Activated CD4-positive, CD25-positive, alpha-beta regulatory T cell treated with anti-CD3 and anti-CD28 coated beads, Interleukin-2, amount 50 U/mL, for 24 hours (primary cell): ENCODE measurements around the gene SLC26A8.
"Not testable (repeated sequence)": the region's sequence is repeated elsewhere in the genome, so short reads cannot be mapped to it uniquely, and the experiment has no call there.

Experiments
- ATAC-seq, 2 donors: fragments of 150-1000 bp; cut with Tn5 transposase; one replicate each; pipeline ENCODE4 v1.10.0; 2021; ENCODE audit warnings: mild to moderate bottlenecking in 1 of 2, moderate library complexity in 1 of 2

Gene SLC26A8

DNA sequence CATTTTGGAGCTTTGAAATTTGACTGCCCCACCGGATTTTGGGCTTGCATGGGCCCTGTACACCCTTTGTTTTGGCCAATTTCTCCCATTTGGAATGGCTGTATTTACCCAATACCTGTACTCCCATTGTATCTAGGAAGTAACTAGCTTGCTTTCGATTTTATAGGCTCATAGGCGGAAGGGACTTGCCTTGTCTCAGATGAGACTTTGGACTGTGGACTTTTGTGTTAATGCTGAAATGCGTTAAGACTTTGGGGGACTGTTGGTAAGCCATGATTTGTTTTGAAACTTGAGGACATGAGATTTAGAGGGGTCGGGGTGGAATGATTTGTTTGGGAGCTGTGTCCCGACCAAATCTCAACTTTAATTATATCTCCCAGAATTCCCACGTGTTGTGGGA lies 83.3 kb downstream of the SLC26A8 start:
- not testable (repeated sequence) for ATAC-seq

DNA sequence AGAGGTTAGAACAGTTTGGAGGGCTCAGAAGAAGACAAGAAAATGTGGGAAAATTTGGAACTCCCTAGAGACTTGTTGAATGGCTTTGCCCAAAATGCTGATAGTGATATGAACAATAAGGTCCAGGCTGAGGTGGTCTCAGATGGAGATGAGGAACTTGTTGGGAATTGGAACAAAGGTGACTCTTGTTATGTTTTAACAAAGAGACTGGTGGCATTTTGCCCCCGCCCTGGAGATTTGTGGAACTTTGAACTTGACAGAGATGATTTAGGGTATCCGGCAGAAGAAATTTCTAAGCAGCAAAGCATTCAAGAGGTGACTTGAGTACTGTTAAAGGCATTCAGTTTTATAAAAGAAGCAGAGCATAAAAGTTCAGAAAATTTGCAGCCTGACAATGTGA lies 84.4 kb downstream of the SLC26A8 start:
- ATAC-seq: not testable (repeated sequence)

DNA sequence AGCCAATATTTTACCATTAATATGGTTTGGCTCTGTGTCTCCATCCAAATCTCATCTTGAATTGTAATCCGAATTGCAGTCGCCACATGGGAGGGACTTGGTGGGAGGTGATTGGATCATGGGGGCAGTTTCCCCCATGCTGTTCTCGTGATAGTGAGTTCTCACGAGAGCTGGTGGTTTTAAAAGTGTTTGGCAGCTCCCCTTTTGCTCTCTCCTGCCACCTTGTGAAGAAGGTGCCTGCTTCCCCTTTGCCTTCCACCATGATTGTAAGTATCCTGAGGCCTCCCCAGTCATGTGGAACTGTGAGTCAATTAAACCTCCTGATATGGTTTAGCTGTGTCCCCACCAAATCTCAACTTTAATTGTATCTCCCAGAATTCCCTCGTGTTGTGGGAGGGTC lies 85.2 kb downstream of the SLC26A8 start:
- not testable (repeated sequence) for ATAC-seq

DNA sequence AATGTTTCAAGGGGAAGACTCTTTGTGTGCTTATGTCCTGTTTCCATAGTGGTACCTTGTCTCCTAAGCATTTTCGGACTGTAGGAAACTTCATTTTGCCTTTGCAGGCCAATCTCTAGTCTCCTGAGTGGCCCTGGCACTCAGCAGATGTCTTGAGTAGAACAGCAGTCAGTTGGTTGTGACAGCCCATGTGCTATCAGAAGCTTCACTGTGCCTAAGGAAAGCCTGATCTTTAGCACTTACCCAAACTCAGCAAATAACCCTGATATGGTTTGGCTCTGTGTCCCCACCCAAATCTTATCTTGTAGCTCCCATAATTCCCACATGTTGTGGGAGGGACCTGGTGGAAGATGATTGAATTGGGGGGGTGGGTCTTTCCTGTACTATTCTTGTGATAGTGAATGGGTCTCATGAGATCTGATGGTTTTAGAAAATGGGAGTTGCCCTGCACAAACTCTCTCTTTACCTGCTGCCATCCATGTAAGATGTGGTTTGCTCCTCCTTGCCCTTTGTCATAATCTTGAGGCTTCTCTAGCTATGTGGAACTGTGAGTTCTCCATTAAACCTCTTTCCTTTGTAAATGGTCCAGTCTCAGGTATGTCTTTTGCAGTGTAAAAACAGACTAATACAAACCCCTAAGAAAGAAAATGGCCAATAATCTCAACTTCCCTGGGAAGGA lies 87.6 kb downstream of the SLC26A8 start:
- no peak for ATAC-seq

DNA sequence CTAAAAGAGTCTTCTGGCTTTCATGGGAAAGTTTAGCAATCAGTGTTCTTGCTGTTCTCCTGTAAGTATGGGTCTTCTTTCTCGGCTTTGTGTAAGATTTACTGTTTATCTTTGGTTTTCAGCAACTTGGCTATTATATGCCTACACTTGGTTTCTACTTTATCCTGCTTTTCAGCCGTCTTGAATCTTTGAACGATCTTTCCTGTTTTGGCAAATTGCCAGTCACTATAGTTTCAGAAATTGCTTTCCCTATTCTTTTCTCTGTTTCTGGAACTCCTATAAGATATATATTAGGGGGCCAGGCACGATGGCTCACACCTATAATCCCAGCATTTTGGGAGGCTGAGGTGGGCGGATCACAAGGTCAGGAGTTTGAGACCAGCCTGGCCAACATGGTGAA lies 89.0 kb downstream of the SLC26A8 start:
- no peak for ATAC-seq

DNA sequence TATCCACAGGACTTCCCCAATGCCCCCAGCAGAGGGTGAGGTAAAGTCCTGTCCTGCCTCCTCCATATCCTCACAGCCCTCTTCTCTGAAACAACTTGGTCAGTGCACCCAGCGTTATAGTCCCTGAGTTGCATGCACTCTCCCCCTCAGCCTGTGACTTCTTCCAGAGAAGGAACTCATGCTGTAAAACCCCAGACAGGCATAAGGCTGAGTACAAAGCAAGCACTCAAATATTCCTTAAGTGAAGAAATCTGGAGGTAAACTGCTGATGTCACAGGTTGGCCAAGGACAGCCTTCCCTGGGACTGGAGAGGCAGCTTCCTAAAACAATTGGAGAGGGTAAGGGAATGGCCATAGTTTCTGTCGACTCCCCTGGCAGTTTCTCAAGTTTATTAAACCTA lies 90.6 kb downstream of the SLC26A8 start:
- ATAC-seq: no peak

DNA sequence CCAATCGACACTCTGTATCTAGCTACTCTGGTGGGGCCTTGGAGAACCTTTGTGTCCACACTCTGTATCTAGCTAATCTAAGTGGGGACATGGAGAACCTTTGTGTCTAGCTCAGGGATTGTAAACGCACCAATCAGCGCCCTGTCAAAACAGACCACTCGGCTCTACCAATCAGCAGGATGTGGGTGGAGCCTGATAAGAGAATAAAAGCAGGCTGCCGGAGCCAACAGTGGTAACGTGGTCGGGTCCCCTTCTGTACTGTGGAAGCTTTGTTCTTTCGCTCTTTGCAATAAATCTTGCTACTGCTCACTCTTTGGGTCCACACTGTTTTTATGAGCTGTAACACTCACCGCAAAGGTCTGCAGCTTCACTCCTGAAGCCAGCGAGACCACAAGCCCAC lies 92.6 kb downstream of the SLC26A8 start:
- ATAC-seq: not testable (repeated sequence)

DNA sequence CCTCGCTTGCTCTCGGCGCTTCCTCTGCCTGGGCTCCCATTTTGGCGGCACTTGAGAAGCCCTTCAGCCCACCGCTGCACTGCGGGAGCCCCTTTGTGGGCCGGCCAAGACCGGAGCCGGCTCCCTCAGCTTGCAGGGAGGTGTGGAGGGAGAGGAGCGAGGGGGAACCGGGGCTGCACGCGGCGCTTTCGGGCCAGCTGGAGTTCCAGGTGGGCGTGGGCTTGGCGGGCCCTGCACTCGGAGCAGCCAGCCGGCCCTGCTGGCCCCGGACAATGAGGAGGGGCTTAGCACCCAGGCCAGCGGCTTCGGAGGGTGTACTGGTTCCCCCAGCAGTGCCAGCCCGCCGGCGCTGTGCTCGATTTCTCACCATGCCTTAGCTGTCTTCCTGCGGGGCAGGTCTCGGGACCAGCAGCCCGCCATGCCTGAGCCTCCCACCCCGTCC lies 93.3 kb downstream of the SLC26A8 start:
- ATAC-seq: no peak

DNA sequence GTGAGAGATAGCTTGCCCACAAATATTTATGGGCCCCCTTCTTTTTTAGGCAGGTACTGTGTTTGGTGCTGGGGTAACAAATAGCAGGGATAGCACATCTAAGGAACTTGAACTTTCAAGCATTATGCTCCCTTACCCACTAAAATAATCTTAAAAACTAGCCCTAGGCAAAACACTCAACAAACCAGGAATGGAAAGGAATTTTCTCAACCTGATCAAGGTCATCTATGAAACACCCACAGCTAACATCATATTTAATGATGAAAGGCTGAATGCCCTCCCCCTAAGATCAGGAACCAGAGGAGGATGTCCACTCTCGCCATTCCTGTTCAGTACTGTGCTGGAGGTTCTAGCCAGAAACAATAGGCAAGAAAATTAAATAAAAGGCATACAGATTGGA lies 94.8 kb downstream of the SLC26A8 start:
- no peak for ATAC-seq

DNA sequence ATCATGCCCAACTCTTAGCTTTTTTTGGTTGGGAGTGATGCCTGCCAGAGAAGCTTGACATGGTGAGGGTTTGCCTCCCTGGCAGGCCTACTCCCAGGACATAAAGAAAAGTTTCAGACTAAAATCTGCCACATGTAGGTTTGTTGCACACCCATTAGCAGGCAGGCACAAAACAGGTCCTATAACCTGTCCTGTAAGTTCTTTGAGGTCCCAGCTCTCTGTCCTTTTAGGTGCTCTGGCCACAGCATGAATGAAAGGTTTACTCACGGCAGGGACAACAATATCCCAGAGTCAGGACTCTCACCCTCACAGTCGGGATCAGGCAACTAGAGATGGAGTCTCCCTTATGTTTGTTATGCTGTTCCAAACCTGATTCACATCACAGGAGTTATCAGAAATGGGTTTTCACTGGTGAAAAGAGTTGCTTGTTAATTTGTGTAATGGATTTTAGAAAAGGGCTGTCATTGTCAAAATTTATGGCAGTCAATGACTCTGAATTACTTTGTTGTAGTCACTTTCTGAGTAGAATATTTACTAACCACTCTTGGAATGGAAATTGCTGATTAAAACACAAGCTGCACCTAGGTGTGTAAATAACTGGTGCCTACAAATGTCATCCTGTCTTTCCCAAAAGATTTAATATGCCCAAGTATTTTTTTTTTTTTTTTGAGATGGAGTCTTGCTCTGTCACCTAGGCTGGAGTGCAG lies 97.8 kb downstream of the SLC26A8 start:
- no peak for ATAC-seq

DNA sequence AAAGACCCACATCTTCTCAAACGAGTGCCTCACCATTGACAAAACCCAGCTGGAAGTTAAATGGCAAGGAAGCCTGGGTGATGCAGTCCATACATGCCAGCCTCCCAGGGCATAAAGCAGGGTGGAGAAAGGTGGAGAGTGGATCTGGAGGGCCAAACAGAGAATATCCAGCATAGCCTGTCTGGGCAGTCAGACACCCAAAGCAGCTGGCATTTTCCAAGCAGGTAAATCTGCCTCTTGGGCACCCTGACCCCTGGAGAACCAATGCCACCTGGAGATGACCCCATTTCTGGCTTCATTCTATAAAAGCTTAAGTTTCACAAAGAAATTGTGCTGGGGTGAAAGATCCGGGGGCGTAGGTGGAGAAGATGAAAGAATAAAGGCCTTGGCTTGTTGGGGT lies 98.5 kb downstream of the SLC26A8 start:
- ATAC-seq: no peak

DNA sequence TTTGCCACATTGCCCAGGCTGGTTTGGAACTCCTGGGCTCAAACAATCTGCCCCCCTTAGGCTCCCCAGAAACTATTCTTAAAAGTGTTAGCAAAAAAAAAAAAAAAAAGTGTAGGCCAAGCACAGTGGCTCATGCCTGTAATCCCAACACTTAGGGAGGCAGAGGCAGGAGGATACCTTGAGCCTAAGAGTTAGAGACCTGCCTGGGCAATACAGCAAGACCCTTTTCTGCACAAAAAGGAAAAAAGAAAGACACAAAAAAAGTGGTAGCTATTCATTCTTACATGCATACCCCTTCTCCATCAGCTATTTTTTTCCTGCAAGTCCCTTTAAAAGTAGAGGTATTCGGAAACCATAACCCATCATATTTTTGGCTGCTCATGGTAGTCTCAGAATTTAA lies 100.3 kb downstream of the SLC26A8 start:
- ATAC-seq: no peak

DNA sequence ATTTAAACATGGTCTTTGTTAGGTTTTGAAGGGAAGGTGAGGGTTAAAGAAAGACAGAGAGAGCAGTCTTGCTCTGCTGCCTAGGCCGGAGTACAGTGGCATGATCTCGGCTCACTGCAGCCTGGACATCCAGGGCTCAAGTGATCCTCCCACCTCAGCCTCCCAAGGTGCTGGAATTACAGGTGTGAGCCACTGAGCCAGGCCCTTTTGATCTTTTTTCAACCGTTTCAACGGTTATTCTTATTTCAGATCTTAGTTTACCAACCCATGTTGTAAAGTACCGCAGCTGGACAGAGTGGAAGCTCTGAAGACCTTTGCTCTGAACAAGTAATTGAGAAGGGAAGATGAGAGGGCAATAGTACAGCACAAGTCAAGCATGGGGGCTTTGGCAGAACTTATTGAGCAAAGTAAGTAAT lies 102.3 kb downstream of the SLC26A8 start:
- ATAC-seq: no peak

DNA sequence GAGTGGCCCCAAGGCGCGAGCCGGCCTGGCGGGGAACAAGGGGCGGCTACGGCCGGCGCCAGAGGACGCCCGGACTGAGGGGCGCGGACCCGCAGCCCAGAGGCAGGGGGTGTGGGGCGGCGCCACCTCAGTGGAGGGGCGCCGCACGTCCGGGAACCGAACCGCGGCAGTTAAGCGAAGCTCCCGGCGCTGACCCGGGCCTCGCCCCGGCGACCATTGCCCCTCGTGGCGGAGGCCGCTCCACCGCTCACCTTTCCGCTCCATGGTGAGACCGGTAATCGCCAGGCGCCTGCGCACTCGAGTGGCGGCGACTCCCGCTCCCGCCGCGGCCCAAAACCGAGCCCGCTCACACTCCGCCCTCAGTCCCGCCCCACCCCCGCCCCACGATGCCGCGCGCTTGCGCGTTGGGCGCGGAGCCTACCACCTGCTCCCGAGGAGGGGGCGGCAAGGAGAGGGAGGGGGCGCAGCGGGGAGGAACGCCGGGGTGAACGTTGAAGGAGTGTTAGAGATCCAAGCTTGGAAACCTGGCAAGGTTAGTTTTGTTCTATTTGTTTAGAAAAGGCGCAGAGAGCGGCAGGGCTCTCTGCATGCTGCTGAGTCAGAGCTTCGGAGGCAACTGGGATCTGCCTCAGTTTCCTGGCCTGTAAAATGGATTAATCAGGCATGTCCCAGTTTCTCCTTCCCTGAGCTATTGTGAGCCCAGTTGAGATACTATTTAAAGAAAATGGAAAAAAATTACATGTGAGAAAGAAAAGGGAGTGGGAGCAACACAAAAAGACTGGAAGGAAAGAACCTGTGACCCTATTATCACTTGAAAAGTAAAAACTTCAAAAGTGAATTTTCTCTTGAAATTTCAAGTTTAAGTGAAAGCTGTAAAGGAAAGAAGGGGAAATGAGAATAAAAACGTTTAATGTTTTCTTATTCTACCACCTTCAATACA lies 103.4 kb downstream of the SLC26A8 start, which contains the start of gene SRPK1:
Gene SRPK1, minus strand, starts transcription at position 306 of the 940 bp plus-strand sequence. Its CDS starts 42 bp downstream, at position 264.
- ATAC-seq: peak; percentile 78 to 80

DNA sequence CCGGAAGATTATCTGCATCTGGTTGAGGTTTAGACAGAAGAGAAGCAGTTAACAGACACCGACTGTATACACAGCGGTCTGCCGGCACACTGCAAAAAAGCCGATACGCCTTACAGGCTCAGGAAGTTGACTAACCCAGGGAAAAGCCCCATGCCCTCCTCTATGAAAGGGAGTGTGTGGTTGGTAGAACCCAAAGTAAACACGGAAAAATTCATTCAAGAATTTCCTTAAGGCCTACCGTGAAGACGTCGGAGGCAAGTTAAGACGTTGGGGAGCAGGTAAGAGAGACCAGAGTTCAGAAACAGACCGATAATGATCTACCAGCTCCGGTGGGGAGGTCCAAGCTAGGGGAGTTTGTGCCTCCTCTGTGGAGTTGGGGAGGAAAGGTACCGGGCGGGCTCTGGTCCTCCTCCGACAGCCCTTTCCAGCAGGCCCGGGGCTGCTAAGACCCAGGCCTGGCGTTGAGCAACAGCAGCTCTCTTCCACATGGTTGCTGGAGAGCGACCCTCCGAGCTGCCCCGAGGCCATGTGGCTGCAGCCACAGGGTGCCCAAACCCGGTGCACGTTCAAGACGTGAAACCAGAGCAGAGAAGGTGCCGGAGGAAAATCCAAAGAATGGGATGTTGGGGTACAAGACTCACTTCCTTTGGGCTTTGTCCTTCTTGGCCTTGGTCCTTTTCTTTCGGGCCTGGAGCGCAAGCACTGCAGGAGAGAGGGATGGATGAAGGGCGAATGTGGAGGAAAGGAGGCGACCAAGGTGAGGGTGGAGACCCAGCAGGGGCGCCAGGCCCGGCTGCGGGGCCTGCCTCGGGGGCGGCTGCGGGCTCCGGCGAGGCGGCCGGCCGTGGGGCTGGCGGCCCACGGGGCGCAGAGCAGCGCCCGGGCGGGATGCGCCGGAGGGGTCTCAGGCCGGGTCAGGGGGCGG lies 104.4 kb downstream of the SLC26A8 start:
- ATAC-seq: peak; percentile 66 to 71

DNA sequence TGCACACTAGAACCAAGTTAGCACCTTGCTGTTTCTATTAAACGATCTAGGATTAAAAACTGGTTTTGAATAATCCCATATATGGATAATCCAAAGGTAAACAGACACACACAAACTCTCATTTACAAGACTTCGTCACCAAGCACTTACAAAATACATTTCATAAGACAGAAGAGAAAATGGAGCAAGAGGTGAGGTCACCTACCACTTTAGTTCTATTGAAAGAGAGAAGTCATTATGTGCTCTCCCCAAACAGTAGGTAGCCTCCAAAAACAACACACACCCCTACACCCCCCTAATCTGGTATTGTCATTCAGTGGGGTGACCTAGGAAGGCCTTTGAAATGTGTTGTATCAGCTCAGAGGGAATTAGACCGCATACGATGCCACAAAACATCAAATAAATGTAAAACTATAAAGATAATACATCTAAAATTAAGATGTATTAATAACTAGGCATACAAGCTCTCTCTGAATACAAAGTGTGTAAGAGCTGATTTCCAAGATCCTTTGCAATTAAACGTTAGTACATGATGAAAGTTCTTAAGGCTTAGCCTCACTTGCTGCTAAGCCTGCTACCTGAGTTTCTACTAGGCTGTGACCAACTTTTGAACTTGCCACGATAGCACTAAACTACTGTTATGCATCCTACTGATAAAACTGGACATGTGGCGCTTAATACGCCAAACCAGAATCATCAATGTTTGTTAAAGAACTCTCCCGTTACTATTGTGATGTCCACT lies 105.2 kb downstream of the SLC26A8 start:
- peak; percentile 25 for ATAC-seq

DNA sequence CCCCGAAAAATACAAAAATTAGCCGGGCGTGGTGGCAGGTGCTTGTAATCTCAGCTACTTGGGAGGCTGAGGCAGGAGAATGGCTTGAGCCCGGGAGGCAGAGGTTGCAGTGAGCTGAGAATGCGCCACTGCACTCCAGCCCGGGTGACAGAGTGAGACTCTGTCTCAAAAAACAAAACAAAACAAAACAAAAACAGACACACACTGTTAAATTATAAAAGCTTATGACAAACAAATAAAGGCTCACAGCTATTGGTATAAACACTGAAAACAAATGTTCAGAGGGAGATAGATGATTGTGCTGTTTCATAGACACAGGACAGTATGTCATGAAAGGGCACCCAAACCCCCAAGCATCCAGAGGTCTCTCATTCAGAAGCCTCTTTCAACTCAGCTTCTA lies 107.5 kb downstream of the SLC26A8 start:
- not testable (repeated sequence) for ATAC-seq

DNA sequence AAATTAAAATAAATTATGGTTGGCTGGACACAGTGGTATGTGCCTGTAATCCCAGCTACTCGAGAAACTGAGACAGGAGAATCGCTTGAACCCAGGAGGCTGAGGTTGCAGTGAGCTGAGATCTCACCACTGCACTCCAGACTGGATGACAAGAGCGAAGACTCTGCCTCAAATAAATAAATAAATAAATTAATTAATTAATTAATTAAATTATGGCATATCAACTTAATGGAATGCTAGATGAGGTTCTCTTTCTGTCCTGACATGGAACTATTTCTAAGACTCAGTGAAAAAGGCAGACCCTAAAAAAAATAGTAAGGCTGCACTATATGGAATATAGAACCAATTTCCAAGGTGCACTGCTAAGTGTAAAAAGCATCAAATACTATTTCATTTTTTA lies 108.4 kb downstream of the SLC26A8 start:
- no peak for ATAC-seq

DNA sequence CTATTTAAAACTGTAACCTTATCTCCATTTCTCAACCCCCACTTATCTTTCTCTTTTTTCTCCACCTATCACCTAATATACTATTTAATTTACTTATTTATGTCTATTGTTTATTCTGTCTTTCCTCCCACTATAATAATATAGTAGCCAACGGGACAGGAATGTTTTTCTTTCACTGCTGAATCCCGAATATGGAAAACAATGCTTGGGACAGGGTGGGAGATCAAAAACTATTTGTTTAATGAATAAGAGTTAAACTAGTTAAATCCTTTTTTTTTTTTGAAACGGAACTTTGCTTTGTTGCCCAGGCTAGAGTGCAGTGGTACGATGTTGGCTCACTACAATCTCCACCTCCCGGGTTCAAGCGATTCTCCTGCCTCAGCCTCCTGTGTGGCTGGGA lies 109.9 kb downstream of the SLC26A8 start:
- no peak for ATAC-seq

DNA sequence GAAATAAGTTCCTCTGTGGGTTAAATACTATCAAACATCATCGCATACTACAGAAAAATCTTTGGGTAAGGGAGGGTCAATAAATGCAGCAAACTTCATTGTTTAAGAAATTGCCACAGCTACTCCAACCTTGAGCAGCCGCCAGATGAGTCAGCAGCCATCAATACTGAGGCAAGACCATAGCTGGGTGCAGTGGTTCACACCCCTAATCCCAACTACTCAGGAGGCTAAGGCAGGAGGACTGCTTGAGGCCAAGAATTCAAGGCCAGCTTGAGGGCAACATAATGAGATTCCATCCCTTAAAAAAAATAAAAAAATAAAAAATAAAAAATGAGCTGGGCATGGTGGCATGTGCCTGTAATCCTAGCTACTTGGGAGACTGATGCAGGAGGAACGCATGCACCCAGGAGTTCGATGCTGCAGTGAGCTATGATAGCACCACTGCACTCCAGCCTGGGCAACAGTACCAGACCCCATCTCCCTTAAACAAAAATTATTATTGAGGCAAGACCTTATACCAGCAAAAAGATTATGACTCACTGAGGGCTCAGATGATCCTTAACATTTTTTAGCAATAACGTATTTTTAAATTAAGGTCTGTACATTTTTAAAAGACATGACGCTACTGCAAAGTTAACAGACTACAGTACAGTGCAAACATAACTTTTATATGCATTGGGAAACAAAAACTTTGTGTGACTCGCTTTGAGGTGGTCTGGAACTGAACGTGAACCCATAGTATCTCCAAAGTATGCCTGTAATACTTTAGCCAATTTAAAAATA lies 112.4 kb downstream of the SLC26A8 start:
- ATAC-seq: no peak
